OCI-LY3 (cell line): ENCODE data around the gene ELF1.

Source experiments
- H2AFZ ChIP-seq: fragments of 200-600, 300-600 bp; shearing (Covaris generic); 2 replicates; pipeline ENCODE4 v1.6.0; 2014; ENCODE audit warnings: antibody characterized with exemption, low read depth, low read length
- H3K27ac ChIP-seq: fragments of 200-600, 300-600 bp; sonication (generic); 2 replicates; pipeline ENCODE4 v1.5.1; 2014; ENCODE audit warnings: mild to moderate bottlenecking, low read length, moderate library complexity, mixed read lengths
- H3K27me3 ChIP-seq: fragments of 200-600, 300-600 bp; sonication (generic); 2 replicates; pipeline ENCODE4 v1.6.1; 2014; ENCODE audit warnings: low read depth, low read length, mixed read lengths
- H3K36me3 ChIP-seq: fragments of 200-600, 300-600 bp; sonication (generic); replicated peaks from 2 replicates; pipeline ENCODE3; 2014; ENCODE audit warnings: low read depth, low read length, mixed read lengths
- H3K4me1 ChIP-seq: fragments of 300-600, 200-600 bp; sonication (generic); 2 replicates; pipeline ENCODE4 v1.6.1; 2014; ENCODE audit warnings: low read length, mixed read lengths
- H3K4me2 ChIP-seq: fragments of 200-600, 300-600 bp; sonication (generic); 2 replicates; pipeline ENCODE4 v1.6.1; 2014; ENCODE audit warnings: low read length, mixed read lengths
- H3K4me3 ChIP-seq: fragments of 300-600, 200-600 bp; sonication (generic); 2 replicates; pipeline ENCODE4 v1.5.1; 2014; ENCODE audit warnings: antibody characterized with exemption, mild to moderate bottlenecking, low read length, moderate library complexity
- H3K79me2 ChIP-seq: fragments of 300-600, 200-600 bp; shearing (Covaris generic); 2 replicates; pipeline ENCODE4 v1.6.1; 2014; ENCODE audit warnings: mild to moderate bottlenecking, low read length, mixed read lengths
- H3K9ac ChIP-seq: fragments of 300-600, 200-600 bp; shearing (Covaris generic); 2 replicates; pipeline ENCODE4 v1.6.0; 2014; ENCODE audit warnings: mild to moderate bottlenecking, low read length, moderate library complexity
- H3K9me3 ChIP-seq: fragments of 200-600, 300-600 bp; shearing (Covaris generic); 2 replicates; pipeline ENCODE4 v1.6.1; 2014; ENCODE audit warnings: low read length, mixed read lengths; ENCODE audit not compliant: insufficient read depth
- H4K20me1 ChIP-seq: fragments of 200-600, 300-600 bp; sonication (generic); 2 replicates; pipeline ENCODE4 v1.6.1; 2016; ENCODE audit warnings: low read length, mixed read lengths; ENCODE audit not compliant: insufficient read depth
- CTCF ChIP-seq: fragments of 200-600, 300-600 bp; sonication (generic); IDR thresholded peaks from 2 replicates; pipeline ENCODE4 v1.5.1; 2014; ENCODE audit warnings: antibody characterized with exemption, low read length, low read depth
- EZH2phosphoT487 ChIP-seq: fragments of 200-600 bp; shearing (Covaris generic); IDR thresholded peaks from 2 replicates; pipeline ENCODE4 v1.6.1; 2018; ENCODE audit warnings: antibody characterized with exemption, mixed run types, low read depth

Gene ELF1

DNA sequence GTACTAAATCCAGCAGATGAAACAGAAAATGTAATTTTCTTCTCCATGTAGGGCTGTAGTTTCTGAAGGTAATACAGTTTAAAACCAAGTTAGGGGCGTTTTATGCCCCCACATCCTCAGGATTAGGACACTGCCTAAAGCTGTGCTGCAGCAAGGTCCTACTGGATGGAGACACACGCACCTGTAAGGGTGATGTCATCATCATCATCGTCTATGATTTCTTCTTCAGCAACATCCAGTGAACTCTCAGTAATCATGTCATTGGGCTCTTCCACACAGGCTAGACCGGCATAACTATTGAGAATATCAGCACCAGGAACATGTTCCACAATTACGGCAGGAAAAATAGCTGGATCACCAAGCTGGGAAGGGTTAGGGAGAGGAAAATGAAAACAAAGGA, 60.5 kb downstream of the ELF1 start:
- Histone ChIP-seq H3K9me3 (no peaks in the 10 kb centered on the region), H3K27me3 (no peaks in the 10 kb centered on the region), H4K20me1 (peaks cover 33% of the 10 kb centered on the region), H3K79me2 (peaks cover 53% of the 10 kb centered on the region), H3K4me2 (no peak overlapping the region), H3K4me1 (peaks cover 28% of the 10 kb centered on the region), H2AFZ (no peak overlapping the region), H3K4me3 (no peak overlapping the region), H3K36me3 (peaks cover 23% of the 10 kb centered on the region), H3K27ac (no peak overlapping the region), H3K9ac (no peak overlapping the region)
- TF ChIP-seq CTCF = no peak
- no peak for TF ChIP-seq EZH2phosphoT487

DNA sequence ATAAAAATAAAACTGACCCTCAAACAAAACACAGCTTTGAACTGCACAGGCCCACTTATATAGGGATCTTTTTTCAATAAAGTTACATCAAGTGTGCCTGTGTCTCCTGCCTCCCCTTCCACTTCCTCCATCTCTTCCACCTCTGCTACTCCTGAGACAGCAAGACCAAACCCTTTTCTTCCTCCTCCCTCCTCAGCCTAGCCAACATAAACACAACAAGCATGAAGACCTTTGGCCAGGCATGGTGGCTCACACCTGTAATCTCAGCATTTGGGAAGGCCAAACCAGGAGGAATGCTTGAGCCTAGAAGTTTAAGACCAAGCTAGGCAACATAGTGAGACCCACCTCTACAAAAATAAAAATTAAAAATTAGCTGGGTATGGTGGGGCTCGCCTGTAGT, 72.6 kb downstream of the ELF1 start:
- H3K79me2 ChIP-seq = no peaks in the 10 kb centered on the region
- H4K20me1 ChIP-seq = peaks cover 7% of the 10 kb centered on the region; the same call in 1 of the 2 replicates

GRCh38 chr13:40943073-40943472, 76.0 kb downstream of the ELF1 start:
- H3K9ac ChIP-seq = no peak overlapping the region
- H3K36me3 ChIP-seq = peaks cover 66% of the 10 kb centered on the region
- no peaks in the 10 kb centered on the region for H3K9me3 ChIP-seq
- TF ChIP-seq CTCF = no peak
- TF ChIP-seq EZH2phosphoT487 = no peak
- H3K27ac ChIP-seq = no peak overlapping the region
- no peak overlapping the region for H3K4me2 ChIP-seq
- H3K27me3 ChIP-seq = no peaks in the 10 kb centered on the region
- no peak overlapping the region for H3K4me3 ChIP-seq
- peaks cover 3% of the 10 kb centered on the region; the same call in 1 of the 2 replicates for H3K79me2 ChIP-seq
- H2AFZ ChIP-seq = no peak overlapping the region
- H4K20me1 ChIP-seq = no peaks in the 10 kb centered on the region; the same call in 1 of the 2 replicates
- no peaks in the 10 kb centered on the region for H3K4me1 ChIP-seq

More for the DNA sequence above, 72.6 kb downstream of the ELF1 start:
- no peak overlapping the region for H3K4me3 ChIP-seq
- H3K4me2 ChIP-seq = no peak overlapping the region
- no peaks in the 10 kb centered on the region for H3K4me1 ChIP-seq
- H3K9me3 ChIP-seq = no peaks in the 10 kb centered on the region
- no peak for TF ChIP-seq EZH2phosphoT487
- no peaks in the 10 kb centered on the region for H3K27me3 ChIP-seq
- H3K27ac ChIP-seq = no peak overlapping the region
- no peak overlapping the region for H3K9ac ChIP-seq
- H2AFZ ChIP-seq = no peak overlapping the region
- peaks cover 60% of the 10 kb centered on the region for H3K36me3 ChIP-seq

DNA sequence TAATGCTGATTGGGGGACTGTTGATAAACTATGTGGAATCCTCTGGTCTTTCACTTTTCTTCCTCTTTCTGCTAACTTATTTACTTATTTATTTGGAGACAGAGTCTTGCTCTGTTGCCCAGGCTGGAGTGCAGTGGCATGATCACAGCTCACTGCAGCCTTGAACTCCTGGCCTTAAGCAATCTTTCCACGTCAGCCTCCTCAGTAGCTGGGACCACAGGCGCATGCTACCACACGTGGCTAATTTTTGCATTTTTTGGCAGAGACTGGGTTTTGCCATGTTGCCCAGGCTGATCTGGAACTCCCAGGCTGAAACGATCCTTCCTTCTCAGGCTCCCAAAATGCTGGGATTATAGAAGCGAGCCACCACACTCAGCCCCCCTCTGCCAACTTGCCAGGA, 77.5 kb downstream of the ELF1 start:
- Histone ChIP-seq H3K27ac (no peak overlapping the region), H3K79me2 (peaks cover 3% of the 10 kb centered on the region; the same call in 1 of the 2 replicates), H3K9ac (no peak overlapping the region), H3K27me3 (no peaks in the 10 kb centered on the region), H3K36me3 (peaks cover 61% of the 10 kb centered on the region), H4K20me1 (no peaks in the 10 kb centered on the region; the same call in 1 of the 2 replicates), H3K4me3 (no peak overlapping the region), H3K4me1 (no peaks in the 10 kb centered on the region), H3K9me3 (no peaks in the 10 kb centered on the region), H2AFZ (no peak overlapping the region), H3K4me2 (no peak overlapping the region)
- TF ChIP-seq EZH2phosphoT487 (no peak), CTCF (no peak)

GRCh38 chr13:40940841-40941240, 78.3 kb downstream of the ELF1 start:
- H3K79me2 ChIP-seq = peaks cover 6% of the 10 kb centered on the region; the same call in 1 of the 2 replicates

More at GRCh38 chr13:40940841-40941240, 78.3 kb downstream of the ELF1 start:
- no peak for TF ChIP-seq CTCF
- TF ChIP-seq EZH2phosphoT487 = no peak
- peaks cover 61% of the 10 kb centered on the region for H3K36me3 ChIP-seq
- H2AFZ ChIP-seq = no peak overlapping the region
- no peaks in the 10 kb centered on the region for H3K27me3 ChIP-seq
- H3K9ac ChIP-seq = no peak overlapping the region
- H3K27ac ChIP-seq = no peak overlapping the region
- no peak overlapping the region for H3K4me3 ChIP-seq
- peaks cover 5% of the 10 kb centered on the region; the same call in 1 of the 2 replicates for H4K20me1 ChIP-seq
- no peaks in the 10 kb centered on the region for H3K9me3 ChIP-seq
- no peaks in the 10 kb centered on the region for H3K4me1 ChIP-seq
- no peak overlapping the region for H3K4me2 ChIP-seq
